T-helper 2 cell (primary cell): ENCODE measurements around the gene UGT1A7.
A peak's percentile ranks its signal among the peaks of the same experiment; 100 is the strongest.
"Not testable (repeated sequence)": the region's sequence is repeated elsewhere in the genome, so short reads cannot be mapped to it uniquely, and the experiment has no call there.

Experiments
- DNase-seq, 5 experiments: peaks; one replicate each; pipeline versions ENCODE4 v3.0.0 to v3.0.0-alpha.2; 2012 to 2022
- total RNA-seq, 2 donors: gene quantifications; one replicate each; lab custom pipeline; 2026; lab: John Stamatoyannopoulos, UW

The UGT1A7 gene
- total RNA-seq: 0 reads per million in 2 donors

GRCh38 chr2:233681521-233682099, at the start of gene UGT1A7:
TSS of gene UGT1A7 (plus strand) at chr2:233681901. CDS start at chr2:233681938, 37 bp downstream.
- DNase-seq: no peak

DNA sequence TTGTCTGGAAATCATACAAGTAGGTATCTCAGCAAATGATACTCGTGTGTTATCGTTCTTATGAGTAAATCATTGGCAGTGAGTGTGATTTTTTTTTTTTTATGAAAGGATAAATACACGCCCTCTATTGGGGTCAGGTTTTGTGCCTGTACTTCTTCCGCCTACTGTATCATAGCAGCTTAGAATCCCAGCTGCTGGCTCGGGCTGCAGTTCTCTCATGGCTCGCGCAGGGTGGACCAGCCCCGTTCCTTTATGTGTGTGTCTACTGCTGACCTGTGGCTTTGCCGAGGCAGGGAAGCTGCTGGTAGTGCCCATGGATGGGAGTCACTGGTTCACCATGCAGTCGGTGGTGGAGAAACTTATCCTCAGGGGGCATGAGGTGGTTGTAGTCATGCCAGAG, 45.4 kb upstream of the UGT1A7 start, which contains the start of gene UGT1A10:
Gene UGT1A10 (plus strand): TSS at position 143 of the 400 bp plus-strand sequence. CDS start 75 bp downstream, at position 218.
- DNase-seq: not testable (repeated sequence)

GRCh38 chr2:233638836-233639235, 42.9 kb upstream of the UGT1A7 start:
- peak in 1 of 5 experiments; percentile 11 for DNase-seq

GRCh38 chr2:233639860-233640259, 41.8 kb upstream of the UGT1A7 start:
- no peak for DNase-seq

DNA sequence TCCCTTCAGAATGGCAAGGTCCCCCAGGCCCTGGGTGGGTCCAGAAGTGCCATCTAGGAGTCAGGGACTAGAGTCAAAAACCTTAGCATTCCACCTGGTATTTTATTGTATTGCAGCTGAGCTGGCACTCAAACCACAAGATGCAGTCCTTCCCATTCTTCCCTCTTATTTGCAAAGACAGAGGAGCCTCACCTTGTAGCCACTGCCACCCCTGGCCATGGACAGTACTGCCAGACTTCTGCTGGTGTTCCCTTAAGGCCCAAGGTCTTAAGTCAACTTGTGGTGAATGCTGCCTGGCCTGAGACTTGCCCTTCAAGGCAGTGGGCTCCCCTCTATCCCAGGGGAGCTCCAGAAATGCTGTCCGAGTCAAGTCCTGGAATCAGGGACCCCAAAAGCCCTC, 38.6 kb upstream of the UGT1A7 start:
- no peak for DNase-seq

GRCh38 chr2:233646033-233646432, 35.7 kb upstream of the UGT1A7 start:
- DNase-seq: not testable (repeated sequence)

- DNase-seq: no peak
Measured at GRCh38 chr2:233650981-233651380, 30.7 kb upstream of the UGT1A7 start.

DNA sequence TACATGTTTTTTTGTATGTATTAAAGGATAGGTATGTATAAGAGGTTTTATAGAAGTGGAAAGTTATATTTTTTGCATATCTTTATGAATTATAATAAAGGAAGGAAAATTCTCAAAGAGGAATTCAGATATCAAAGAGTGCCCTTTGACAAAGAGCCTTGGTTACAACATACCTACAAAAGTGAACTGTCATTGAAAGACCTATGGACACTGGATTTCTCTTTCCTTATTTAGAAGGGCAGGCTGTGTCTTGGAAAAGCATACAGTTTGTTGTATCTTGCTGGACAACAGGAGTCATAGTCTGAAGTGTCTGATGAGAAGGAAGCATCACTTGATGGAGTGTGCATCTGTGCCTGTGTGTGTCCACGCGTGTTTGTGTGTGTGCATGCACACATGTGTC, 30.3 kb upstream of the UGT1A7 start:
- no peak for DNase-seq

GRCh38 chr2:233654501-233654900, 27.2 kb upstream of the UGT1A7 start:
- DNase-seq: peak in 1 of 5 experiments; percentile 12

DNA sequence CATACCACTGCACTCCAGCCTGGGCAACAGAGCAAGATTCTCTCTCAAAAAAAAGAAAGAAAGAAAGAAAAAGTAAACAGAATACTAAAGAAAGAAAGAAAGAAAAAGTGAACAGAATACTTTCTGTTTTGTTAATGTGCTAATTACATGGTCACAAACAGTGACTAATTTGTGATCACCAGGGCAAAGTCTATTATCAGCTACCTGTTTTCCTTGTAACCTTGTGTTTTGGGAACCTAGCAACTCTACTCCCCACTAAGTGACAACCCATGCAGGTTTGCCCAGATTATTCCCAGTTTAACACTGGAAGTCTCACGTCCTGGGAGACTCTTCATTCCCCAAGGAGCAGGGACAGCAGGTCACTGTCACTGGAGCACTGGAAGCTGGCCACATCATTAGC, 26.7 kb upstream of the UGT1A7 start:
- no peak for DNase-seq

DNA sequence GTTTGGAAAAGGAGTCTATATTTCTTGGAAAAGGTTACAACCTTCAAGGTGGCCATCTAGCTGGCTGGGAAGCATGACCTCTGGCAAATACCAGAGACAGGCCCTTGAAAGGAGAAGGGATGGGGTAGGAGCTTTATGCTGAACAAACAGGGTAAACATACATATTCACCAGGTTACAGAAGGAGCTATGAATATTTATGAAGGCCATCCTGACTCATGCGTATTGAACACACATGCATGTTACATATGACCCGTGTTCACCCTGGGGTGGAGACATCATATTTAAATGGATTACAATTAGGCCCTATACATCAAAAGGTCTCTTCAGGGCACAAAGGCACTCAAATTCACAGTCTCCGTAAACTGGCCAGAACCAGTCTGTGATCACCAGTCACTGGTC, 25.8 kb upstream of the UGT1A7 start:
- not testable (repeated sequence) for DNase-seq

DNA sequence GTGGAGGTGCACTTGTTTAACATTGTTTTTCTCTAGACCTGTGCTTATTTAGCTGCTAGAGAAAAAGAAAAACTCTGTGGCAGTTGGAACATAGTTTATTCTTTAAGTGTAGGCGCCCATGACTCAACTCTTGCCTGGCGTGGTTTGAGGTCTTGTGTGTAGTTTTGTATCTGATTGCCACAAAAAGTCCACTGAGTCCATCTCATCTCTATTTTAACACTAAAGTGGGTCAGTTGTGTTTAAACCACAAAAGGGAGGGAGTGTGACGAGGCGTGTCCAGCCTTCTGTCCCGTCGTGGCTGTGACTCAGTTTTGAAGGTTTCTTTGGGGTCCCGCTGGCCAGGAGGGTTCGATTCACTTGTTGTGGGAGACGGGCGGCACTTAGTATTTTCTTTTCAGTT, 25.3 kb upstream of the UGT1A7 start:
- peak in 1 of 5 experiments; percentile 35 for DNase-seq

DNA sequence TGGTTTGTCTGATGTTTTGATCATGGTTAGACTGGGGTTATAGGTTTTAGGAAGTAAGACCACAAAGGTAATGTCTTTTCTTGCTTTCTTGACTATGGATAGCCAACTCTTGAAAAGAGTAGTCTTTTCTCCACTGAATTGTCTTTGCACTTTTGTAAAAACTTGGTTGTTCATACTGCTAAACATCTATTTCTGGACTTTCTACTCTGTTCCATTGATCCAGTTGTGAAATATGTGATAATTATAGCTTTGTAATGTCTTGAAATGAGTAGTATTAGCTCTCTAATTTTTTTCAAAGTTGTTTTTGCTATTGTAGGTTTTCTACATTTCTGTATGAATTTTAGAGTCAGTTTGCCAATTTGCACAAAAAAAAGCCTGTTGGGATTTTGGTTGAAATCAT, 23.1 kb upstream of the UGT1A7 start:
- DNase-seq: no peak

- no peak for DNase-seq
Measured at GRCh38 chr2:233663911-233664310, 17.8 kb upstream of the UGT1A7 start.

GRCh38 chr2:233668605-233669260, 13.0 kb upstream of the UGT1A7 start:
- no peak for DNase-seq

GRCh38 chr2:233671290-233672161, 10.2 kb upstream of the UGT1A7 start, which contains the start of gene UGT1A9:
TSS of gene UGT1A9 (plus strand) at chr2:233671898. CDS start at chr2:233671935, 37 bp downstream.
- no peak for DNase-seq

DNA sequence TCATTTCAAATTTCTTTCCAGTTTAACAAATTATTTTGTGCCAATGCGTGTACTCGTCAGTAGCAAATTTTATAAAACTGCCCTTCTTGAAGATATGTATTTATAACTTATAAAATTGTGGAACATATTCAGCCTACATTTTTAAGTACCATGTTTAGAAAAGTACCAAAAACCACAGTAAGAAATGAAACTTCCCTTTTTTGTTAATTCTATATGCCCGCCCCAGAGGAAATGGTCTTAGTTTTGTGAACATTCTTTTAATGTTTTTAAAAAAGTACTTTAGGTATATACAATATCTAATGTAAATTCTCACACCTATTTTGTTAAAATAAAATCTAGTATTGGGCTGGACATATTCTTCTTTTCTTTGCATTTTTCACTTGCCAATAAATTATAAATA, 8.8 kb upstream of the UGT1A7 start:
- no peak for DNase-seq

- no peak for DNase-seq
Measured at GRCh38 chr2:233673896-233674295, 7.8 kb upstream of the UGT1A7 start.

DNA sequence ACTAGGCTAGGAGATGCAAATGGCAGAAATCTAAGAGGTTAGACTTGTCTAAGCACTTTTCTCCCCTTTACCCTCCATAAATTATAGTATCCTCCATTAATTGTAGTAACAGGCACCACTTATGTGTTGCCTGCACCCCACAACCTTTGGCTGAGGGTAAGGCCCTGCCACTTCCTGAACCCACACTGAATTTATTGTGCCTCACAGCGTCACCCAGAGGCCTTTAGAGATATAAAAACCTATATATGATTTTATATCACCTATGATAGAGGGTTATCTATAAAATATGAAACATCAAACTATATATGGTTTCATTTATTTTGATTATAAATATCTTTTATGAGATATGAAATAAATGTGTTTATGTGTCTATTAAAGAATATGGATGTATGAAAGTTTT, 7.4 kb upstream of the UGT1A7 start:
- DNase-seq: peak in 1 of 5 experiments; percentile 22

- no peak for DNase-seq
Measured at GRCh38 chr2:233674995-233675394, 6.7 kb upstream of the UGT1A7 start.

DNA sequence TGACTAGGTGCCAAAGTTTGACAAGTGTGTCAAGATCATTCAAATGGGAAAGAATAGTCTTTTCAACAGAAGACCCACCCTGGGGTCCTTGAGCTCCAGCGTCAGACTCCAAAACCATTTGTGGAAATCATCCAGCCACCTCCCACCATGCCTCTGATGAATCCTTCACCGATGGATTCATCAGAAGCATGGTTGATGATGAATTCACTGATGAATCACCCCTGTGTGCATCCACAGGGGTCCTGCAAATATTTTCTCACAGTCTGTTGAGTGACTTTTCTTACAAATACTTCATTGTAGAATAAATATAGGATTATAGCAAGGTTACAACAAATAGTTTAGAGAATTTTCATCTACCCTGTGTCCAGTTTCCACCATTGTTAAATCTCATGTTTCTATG, 5.7 kb upstream of the UGT1A7 start:
- DNase-seq: no peak

GRCh38 chr2:233679196-233679595, 2.5 kb upstream of the UGT1A7 start:
- DNase-seq: no peak

DNA sequence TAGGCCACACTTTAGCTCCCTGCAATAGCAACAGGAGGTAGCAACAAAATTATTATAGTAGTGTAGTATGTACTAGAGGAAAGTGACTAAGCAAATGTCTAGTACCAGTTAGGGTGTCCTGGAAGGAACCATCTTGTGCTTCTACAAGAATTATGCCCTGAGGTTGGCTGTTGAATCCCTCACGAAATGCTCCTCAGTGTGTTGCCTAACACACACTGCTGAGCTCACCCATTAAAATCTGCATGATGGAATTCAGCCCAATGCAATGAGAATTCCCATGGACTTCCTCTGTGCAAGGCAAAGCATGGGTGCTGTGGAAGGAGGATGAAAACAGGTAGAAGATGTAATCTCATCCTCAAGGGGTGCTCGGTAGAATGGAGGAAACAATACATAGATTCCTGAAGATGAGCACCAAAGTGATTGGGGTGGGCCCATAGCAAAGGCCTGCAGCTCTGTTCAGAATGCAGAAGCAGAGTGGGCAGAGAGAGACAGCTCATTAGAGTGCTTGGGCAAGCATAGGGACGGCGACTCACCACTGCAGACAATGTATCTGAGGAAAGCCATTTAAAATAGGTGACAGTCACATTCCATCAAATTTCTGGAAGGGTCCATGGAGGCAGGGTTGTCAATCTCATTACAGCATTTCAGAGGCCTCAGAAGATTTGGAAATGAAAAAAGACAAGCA, 1.2 kb upstream of the UGT1A7 start:
- no peak for DNase-seq
